CD1c-positive myeloid dendritic cell (primary cell): Measurements from ENCODE around the gene NEK5.
"Not testable (repeated sequence)": the region's sequence is repeated elsewhere in the genome, so short reads cannot be mapped to it uniquely, and the experiment has no call there.

Experiments
- DNase-seq: peaks from one replicate; pipeline ENCODE4 v3.0.0-alpha.2; 2016; ENCODE audit errors: extremely low spot score

Gene NEK5

GRCh38 chr13:52067237-52067636 is 61.6 kb downstream of the NEK5 start:
- DNase-seq, result no peak

GRCh38 chr13:52061587-52061986 is 67.3 kb downstream of the NEK5 start:
- no peak for DNase-seq

- not testable (repeated sequence) for DNase-seq
Measured at GRCh38 chr13:52061064-52061463, 67.8 kb downstream of the NEK5 start.

DNA sequence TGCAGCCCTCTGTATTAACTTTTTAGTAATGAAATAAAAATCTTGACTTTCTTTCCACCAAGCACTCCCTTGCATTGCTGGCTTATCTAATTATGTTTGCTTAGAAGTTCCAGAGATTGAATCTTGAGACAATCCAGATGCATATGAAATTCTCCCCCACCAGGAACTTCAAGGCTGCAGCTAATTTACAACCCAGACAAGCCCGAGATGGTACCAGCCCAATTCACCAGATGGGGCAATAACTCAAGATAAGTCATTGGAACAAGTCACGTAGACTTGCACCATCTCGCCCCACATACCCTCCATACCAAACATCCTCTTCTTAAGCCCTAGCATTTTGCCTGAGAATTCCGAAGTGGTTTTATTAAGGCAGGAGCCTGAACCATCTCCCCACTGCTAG is 75.4 kb downstream of the NEK5 start:
- no peak for DNase-seq

GRCh38 chr13:52051400-52051799 is 77.5 kb downstream of the NEK5 start:
- DNase-seq, result no peak

- DNase-seq, result no peak
Measured at GRCh38 chr13:52048516-52048915, 80.4 kb downstream of the NEK5 start.

DNA sequence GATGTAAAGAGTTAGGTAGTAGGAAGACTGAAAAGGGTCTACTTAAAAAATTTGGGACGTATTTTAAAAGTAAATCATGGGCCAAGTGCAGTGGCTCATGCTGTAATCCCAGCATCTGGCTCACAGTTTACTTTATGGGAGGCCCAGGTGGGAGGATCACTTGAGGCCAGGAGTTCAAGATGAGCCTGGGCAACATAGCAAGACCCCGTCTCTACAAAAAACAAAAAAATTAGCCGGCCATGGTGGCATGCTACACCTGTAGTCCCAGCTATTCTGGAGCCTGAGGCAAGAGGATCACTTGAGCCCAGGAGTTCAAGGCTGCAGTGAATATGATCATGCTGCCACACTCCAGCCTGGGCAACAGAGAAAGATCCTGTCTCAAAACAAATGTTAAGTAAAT is 81.4 kb downstream of the NEK5 start:
- DNase-seq, result no peak

GRCh38 chr13:52043675-52044074 is 85.2 kb downstream of the NEK5 start:
- DNase-seq, result no peak

DNA sequence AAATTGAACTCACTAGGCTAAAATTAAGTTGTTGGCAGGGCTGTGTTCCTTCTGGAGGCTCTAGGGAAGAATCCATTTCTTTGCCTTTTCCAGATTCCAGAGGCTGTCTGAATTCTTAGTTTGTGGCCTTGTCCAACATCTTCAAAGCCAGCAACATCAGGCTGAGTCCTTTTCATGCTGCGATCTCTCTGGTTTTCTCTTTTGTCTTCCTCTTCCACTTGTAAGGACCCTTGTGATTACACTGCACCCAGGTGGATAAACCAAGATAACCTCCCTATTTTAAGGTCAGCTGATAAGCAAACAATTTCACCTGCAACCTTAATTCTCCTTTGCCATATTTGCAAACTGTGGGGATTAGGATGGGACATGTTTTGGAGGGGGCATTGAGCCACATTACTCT is 92.8 kb downstream of the NEK5 start:
- DNase-seq, result no peak

GRCh38 chr13:52034616-52035226 is 94.2 kb downstream of the NEK5 start:
- no peak for DNase-seq

GRCh38 chr13:52033039-52033438 is 95.8 kb downstream of the NEK5 start:
- no peak for DNase-seq

DNA sequence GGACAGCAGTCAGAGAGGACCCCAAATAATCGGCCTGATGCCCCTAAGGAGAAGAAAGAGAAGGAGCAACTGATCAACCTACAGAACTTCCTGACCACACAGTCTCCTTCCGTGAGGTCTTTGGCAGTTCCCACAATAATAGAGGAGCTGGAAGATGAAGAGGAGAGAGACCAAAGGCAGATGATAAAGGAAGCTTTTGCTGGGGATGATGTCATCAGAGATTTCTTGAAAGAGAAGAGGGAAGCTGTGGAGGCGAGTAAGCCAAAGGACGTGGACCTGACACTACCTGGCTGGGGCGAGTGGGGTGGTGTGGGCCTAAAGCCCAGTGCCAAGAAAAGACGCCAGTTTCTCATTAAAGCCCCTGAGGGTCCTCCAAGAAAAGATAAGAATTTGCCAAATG is 98.5 kb downstream of the NEK5 start:
- not testable (repeated sequence) for DNase-seq

DNA sequence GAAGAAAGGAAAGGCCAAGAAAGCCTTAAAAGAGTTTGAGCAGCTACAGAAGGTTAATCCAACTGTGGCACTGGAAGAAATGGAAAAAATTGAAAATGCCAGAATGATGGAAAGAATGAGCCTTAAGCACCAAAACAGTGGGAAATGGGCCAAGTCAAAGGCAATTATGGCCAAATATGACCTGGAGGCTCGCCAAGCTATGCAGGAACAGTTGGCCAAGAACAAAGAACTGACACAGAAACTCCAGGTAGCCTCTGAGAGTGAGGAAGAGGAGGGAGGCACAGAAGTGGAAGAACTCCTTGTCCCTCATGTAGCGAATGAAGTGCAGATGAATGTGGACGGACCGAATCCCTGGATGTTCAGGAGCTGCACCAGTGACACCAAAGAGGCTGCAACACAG is 99.3 kb downstream of the NEK5 start:
- DNase-seq, result no peak

- DNase-seq, result no peak
Measured at GRCh38 chr13:52027832-52028231, 101.0 kb downstream of the NEK5 start.

GRCh38 chr13:52026246-52026626 is 102.6 kb downstream of the NEK5 start:
- DNase-seq, result no peak

GRCh38 chr13:52025475-52026245 is 103.2 kb downstream of the NEK5 start:
- no peak for DNase-seq

GRCh38 chr13:52024481-52024880 is 104.4 kb downstream of the NEK5 start, which contains the start of gene UTP14C:
UTP14C (plus strand) TSS chr13:52024691; CDS start chr13:52028805, 4,114 bp downstream.
- no peak for DNase-seq

GRCh38 chr13:52022356-52022755 is 106.5 kb downstream of the NEK5 start:
- DNase-seq, result no peak

GRCh38 chr13:52020191-52020590 is 108.7 kb downstream of the NEK5 start:
- no peak for DNase-seq

DNA sequence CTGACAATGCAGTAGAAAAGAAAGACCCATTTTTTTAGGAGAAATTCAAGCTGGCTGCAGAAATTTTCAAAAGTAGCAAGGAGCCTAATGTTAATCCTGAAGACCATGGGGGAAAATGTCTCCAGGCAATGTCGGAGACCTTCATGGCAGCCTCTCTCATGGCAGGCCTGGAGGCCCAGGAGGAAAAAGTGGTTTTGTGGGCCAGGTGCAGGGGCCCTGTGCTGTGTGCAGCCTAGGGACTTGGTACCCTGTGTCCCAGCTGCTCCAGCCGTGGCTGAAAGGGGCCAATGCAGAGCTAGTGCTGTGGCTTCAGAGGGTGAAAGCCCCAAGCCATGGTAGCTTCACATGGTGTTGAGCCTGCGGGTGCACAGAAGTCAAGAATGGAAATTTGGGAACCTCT is 112.6 kb downstream of the NEK5 start:
- DNase-seq, result no peak

DNA sequence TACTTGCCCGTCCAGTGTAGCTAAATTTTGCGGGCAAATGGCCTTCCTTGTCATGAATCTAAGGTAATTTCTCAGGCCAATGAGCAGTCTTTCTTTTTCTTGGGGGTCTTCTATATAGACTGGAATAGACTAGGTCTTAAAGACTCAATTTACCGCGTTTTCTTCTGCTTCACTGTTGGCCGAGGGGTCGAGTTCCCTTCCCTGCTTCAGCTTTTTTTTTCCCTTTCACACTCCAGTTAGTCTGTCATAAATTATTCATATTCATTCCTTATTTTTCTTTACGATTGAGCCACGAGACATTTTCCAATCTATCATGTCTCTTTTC is 116.4 kb downstream of the NEK5 start:
- DNase-seq, result no peak

GRCh38 chr13:52011632-52012511 is 117.0 kb downstream of the NEK5 start, which contains the start of gene ALG11:
ALG11 (plus strand) TSS chr13:52012398; CDS start chr13:52012419, 21 bp downstream.
- DNase-seq, result peak; percentile 100
